H1 (cell line): ENCODE results near the gene ACO1. TPM values are rescaled to one million over a fixed set of nuclear protein-coding genes. Genes with fewer than 3 reads are reported as not detected.

Experiments used
- ZNF274 ChIP-seq: IDR thresholded peaks from 2 replicates; pipeline ENCODE4 v1.7.0; 2012; ENCODE audit warnings: low read length, borderline replicate concordance; ENCODE audit errors: extremely low read depth
- polyA plus RNA-seq, 7 experiments: library from polyadenylated mRNA; depleted of rRNA in 3 of 7; stranded (reverse) in 5 of 7; unstranded in 2 of 7; fragments of >200 nt in 5 of 7; fragments of 200-250 nt in 2 of 7; gene quantifications; 1 replicate in 5 of 7; 2 replicates in 1 of 7; 4 replicates in 1 of 7; pipeline versions ENCODE4 v1.2.1 to v1.2.3, GENCODE V29; 2011 to 2013; ENCODE audit warnings: missing spikeins in 2 of 7, mixed read lengths in 2 of 7
- total RNA-seq: library from RNA; stranded (reverse); fragmentation: NEBNext Ultra II Directional; extraction: Animal tissue kit (Norgen Biotek cat#: 25700); gene quantifications from 2 replicates; pipeline ENCODE4 v1.2.1, GENCODE V29; 2021

The ACO1 gene
- total and polyA plus RNA-seq, 2 of the 8 experiments (the other 6 are each of a cell fraction or from before 2014, with no cell fraction given): 39.3 to 49.8 TPM

- no peak for TF ChIP-seq ZNF274
These were observed 87.9 kb downstream of the ACO1 start (continued) for GRCh38 chr9:32472344-32472743.
